Prostate gland (tissue), 2 donors: ENCODE measurements around the gene CDC27.

ENCODE experiments used
- POLR2AphosphoS5 ChIP-seq: sonication (generic); formaldehyde crosslinking; IDR thresholded peaks from one replicate; pipeline ENCODE4 v1.6.1; 2017; ENCODE audit warnings: antibody characterized with exemption
- TF ChIP-seq, protein P1 (sequence below), 4 experiments: fragments of 200-600 bp in 2 of 4; fragments of 450-650 bp in 2 of 4; sonication (generic) in 2 of 4; IDR thresholded peaks; 1 replicate in 3 of 4; 2 replicates in 1 of 4; pipeline ENCODE4 v1.5.1; 2016 to 2019; ENCODE audit warnings: antibody characterized with exemption in 4 of 4, mild to moderate bottlenecking in 2 of 4, moderate library complexity in 2 of 4

DNA sequence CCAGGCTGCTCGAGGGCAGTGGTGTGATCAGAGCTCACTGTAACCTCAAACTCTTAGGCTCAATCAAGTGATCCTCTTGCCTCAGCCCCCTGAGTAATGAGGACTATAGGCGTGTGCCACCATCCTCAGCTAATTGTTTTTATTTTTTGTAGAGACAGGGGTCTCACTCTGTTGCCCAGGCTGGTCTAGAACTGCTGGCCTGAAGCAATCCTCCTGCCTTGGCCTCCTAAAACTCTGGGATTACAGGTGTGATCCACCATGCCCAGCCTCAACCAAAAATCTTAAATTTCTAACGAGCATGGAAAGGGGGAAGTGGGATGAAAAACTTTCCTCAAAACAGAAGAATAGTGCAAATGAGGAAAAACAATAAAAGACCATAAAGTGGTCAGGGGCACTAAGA lies 92.8 kb downstream of the CDC27 start:
- TF ChIP-seq, protein P1, sequence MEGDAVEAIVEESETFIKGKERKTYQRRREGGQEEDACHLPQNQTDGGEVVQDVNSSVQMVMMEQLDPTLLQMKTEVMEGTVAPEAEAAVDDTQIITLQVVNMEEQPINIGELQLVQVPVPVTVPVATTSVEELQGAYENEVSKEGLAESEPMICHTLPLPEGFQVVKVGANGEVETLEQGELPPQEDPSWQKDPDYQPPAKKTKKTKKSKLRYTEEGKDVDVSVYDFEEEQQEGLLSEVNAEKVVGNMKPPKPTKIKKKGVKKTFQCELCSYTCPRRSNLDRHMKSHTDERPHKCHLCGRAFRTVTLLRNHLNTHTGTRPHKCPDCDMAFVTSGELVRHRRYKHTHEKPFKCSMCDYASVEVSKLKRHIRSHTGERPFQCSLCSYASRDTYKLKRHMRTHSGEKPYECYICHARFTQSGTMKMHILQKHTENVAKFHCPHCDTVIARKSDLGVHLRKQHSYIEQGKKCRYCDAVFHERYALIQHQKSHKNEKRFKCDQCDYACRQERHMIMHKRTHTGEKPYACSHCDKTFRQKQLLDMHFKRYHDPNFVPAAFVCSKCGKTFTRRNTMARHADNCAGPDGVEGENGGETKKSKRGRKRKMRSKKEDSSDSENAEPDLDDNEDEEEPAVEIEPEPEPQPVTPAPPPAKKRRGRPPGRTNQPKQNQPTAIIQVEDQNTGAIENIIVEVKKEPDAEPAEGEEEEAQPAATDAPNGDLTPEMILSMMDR (IDR thresholded peaks at IDR 0.05): no peak
- TF ChIP-seq POLR2AphosphoS5: no peak
